ENCODE measurements around the gene TCF3.

DNA sequence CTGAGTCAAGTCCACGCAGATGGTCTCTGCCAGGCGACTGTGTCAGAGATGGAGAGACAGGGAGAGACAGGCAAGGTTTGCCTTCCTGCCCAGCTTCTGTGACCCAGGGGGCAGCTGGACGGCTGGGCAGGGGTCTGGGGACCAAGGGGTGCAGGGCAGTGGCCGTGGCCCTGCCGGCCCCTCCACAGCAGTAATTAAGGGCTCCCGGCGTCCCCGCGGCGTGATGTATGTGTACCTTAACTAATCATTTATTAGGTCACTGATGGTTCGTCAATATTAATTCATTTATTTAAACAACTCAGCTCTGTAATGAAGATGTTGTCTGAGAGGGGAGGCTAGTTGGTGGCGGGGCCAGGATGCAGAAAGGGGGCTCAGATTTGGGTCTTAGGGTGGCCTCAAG, 28.6 kb upstream of the TCF3 start:
- TF ChIP-seq, protein P1, sequence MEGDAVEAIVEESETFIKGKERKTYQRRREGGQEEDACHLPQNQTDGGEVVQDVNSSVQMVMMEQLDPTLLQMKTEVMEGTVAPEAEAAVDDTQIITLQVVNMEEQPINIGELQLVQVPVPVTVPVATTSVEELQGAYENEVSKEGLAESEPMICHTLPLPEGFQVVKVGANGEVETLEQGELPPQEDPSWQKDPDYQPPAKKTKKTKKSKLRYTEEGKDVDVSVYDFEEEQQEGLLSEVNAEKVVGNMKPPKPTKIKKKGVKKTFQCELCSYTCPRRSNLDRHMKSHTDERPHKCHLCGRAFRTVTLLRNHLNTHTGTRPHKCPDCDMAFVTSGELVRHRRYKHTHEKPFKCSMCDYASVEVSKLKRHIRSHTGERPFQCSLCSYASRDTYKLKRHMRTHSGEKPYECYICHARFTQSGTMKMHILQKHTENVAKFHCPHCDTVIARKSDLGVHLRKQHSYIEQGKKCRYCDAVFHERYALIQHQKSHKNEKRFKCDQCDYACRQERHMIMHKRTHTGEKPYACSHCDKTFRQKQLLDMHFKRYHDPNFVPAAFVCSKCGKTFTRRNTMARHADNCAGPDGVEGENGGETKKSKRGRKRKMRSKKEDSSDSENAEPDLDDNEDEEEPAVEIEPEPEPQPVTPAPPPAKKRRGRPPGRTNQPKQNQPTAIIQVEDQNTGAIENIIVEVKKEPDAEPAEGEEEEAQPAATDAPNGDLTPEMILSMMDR (IDR thresholded peaks at IDR 0.05; ENCODE audit: borderline replicate concordance, extremely low read depth, low read length, poor library complexity, severe bottlenecking) = no peak
- no peak for TF ChIP-seq EZH2 (IDR thresholded peaks at IDR 0.05; ENCODE audit: borderline replicate concordance, low read depth, low read length, severe bottlenecking)
